NCI-H2227 (cell line): Measurements from ENCODE around the gene PATL2.
"Not testable (repeated sequence)": the region's sequence is repeated elsewhere in the genome, so short reads cannot be mapped to it uniquely, and the experiment has no call there.

Source experiments
- DNase-seq: peaks from one replicate; lab custom pipeline; 2025; ENCODE audit not compliant: unreplicated experiment; lab: John Stamatoyannopoulos, UW

The PATL2 gene

DNA sequence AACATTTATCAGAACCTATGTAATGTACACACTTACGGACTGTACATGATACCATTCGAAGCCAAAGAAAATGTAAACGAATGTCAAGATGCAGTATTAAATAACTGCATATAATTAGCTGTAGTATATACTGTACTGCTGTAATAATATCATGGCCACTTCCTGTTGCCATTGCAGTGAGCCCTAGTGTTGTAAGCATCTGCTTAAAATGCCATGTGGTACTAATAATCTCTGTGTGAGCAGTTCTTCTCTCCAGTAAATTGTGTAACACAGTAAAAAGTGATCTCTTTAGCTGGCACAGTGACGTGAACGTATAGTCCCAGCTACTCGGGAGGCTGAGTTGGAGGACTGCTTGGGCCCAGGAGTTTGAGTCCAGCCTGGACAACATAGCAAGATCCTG is 56.3 kb downstream of the PATL2 start:
- no peak for DNase-seq

- no peak for DNase-seq
Measured at GRCh38 chr15:44647637-44648036, 63.5 kb downstream of the PATL2 start.

DNA sequence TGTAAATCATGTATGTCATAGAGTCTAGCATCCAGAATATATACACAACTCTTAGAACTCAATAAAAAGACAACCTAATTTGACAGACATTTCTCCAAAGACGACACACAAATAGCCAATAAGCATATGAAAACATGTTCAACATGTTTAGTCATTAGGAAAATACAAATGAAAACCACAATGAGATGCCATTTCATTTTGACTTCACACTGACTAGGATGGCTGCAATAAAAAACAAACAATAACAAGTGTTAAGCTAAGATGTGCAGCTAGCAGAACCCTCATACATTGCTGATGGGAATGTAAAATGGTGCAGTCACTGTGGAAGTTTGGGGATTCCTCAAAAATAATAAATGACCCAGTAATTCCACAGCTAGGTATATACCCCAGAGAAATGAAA is 64.1 kb downstream of the PATL2 start:
- DNase-seq: no peak

DNA sequence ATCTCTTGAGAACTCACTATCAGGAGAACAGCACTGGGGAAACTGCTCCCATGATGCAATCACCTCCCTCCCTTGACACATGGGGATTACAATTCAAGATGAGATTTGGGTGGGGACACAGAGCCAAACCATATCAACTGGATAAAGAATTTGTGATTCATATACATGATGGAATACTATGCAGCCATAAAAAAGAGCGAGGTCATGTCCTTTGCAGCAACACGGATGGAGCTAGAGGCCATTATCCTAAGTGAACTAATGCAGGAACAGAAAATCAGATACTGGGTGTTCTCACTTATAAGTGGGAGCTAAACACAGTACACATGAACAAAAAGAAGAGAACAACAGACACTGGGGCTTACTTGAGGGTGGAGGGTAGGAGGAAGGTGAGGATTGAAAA is 64.7 kb downstream of the PATL2 start:
- DNase-seq: no peak

DNA sequence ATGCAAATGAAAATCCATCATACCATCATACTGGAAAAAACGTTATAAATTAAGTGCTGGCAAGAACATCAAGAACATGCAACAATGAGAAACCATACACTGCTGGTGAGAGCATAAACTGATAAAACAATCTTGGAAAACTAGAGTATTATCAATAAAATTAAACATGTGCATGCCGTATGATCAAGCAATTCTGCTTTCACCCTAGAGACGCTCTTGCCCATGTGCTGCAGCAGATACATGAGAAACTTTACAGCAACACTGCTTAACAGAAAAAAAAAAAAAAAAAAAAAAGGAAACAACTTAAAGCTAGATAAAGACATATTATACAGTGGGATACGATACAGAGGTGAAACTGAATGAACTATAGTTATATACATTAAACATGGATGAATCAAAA is 69.5 kb downstream of the PATL2 start:
- DNase-seq: no peak

- DNase-seq: no peak
Measured at GRCh38 chr15:44636976-44637375, 74.1 kb downstream of the PATL2 start.

DNA sequence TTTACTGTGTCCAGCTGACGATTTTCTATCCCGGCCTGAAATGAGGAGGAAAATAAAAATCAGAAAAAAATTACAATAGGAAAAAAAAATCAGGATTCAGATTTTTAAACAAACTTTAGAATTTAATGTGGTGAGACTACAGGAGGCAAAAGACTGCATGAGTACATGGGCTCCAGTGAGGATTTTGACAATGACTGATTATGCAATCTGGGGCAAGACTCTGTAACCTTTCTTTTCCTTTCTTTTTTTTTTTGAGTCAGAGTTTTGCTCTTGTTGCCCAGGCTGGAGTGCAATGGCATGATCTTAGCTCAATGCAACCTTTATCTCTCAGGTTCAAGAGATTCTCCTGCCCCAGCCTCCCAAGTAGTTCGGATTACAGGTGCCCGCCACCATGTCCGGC is 77.5 kb downstream of the PATL2 start:
- no peak for DNase-seq

GRCh38 chr15:44625286-44625685 is 85.8 kb downstream of the PATL2 start:
- DNase-seq: not testable (repeated sequence)

GRCh38 chr15:44623178-44623577 is 87.9 kb downstream of the PATL2 start:
- no peak for DNase-seq

DNA sequence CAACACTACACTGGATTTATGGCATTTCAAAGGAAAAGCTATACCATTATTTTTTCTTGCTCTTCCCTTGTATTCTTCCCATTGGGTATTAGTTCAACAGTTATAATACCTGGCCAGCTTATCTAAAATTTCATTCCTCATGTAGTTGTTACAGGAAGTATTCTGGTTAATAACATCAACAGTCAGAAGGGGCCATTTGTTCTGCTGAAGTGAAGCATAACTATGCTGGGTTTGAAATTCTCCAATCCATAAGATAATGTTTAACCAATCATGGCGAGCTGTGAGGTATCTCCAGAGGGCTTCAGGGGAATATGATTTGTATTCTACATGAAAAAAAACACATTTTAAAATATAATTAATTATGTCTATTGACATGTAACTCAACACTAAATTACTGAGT is 91.0 kb downstream of the PATL2 start:
- no peak for DNase-seq

DNA sequence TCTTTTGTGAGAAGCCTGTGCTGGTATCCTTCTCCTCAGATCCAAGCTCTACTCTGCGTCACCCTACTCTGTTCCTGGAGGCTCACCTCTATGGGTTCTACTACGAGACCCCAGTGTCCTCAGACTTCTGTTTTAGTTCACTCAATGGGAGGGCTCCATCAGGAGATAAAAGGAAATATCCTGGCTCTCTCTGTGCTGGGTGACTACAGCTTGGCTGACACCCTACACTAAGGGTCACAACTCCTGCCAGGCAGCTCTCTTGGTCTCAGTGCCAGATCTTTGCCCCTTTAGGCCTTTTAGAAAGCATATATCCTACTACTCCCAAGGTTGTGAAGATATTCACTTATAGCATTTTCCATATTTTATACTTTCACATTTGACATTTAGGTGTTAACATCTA is 94.1 kb downstream of the PATL2 start:
- DNase-seq: no peak
